Liver (tissue), 9 donors: ENCODE results near the gene ARHGEF16. TPM values are rescaled to one million over a fixed set of nuclear protein-coding genes. Genes with fewer than 3 reads are reported as not detected.
A peak's percentile ranks its signal among the peaks of the same experiment; 100 is the strongest.

Experiments used
- DNase-seq: peaks from one replicate; pipeline ENCODE4 v3.0.0-alpha.2; 2017; ENCODE audit warnings: low spot score
- H3K27ac ChIP-seq, 2 donors: one replicate each; pipeline ENCODE4 v1.7.0; 2013; ENCODE audit warnings: inconsistent platforms in 2 of 2, low read length in 2 of 2, control low read depth in 1 of 2, low read depth in 1 of 2, mild to moderate bottlenecking in 1 of 2
- H3K27me3 ChIP-seq, 4 donors: one replicate each; pipeline versions ENCODE4 v1.6.1 to v1.7.0; 2013; ENCODE audit warnings: low read length in 3 of 4, inconsistent platforms in 1 of 4, mild to moderate bottlenecking in 1 of 4, moderate library complexity in 1 of 4; ENCODE audit not compliant: control insufficient read depth in 4 of 4, insufficient read depth in 4 of 4
- H3K36me3 ChIP-seq, 4 donors: one replicate each; pipeline versions ENCODE4 v1.6.1 to v1.7.0; 2013; ENCODE audit warnings: low read length in 3 of 4, mild to moderate bottlenecking in 3 of 4, low read depth in 1 of 4, moderate library complexity in 1 of 4; ENCODE audit not compliant: control insufficient read depth in 4 of 4, insufficient read depth in 3 of 4
- H3K4me1 ChIP-seq, 4 donors: one replicate each; pipeline versions ENCODE4 v1.6.1 to v1.7.0; 2013; ENCODE audit warnings: low read length in 3 of 4, mild to moderate bottlenecking in 3 of 4, moderate library complexity in 1 of 4; ENCODE audit not compliant: control insufficient read depth in 4 of 4, insufficient read depth in 4 of 4
- H3K4me3 ChIP-seq, 3 donors: one replicate each; pipeline versions ENCODE4 v1.6.1 to v1.7.0; 2013; ENCODE audit warnings: low read length in 3 of 3, control low read depth in 1 of 3, low read depth in 1 of 3, mild to moderate bottlenecking in 1 of 3
- H3K9ac ChIP-seq, 2 donors: one replicate each; pipeline ENCODE4 v1.7.0; 2013; ENCODE audit warnings: low read length in 2 of 2, mild to moderate bottlenecking in 2 of 2, moderate library complexity in 2 of 2, control low read depth in 1 of 2, low read depth in 1 of 2
- H3K9me3 ChIP-seq, 4 donors: one replicate each; pipeline versions ENCODE4 v1.6.1 to v1.7.0; 2013; ENCODE audit warnings: low read length in 3 of 4; ENCODE audit not compliant: control insufficient read depth in 4 of 4
- ATF3 ChIP-seq: IDR thresholded peaks from 2 replicates; pipeline ENCODE4 v1.6.1; 2016; ENCODE audit warnings: antibody characterized with exemption
- CTCF ChIP-seq: fragments of 150-350 bp; IDR thresholded peaks from 2 replicates; pipeline ENCODE4 v1.5.1; 2017; ENCODE audit warnings: improper control_type of control experiment, low read depth, low read length; ENCODE audit not compliant: missing input control
- EGR1 ChIP-seq, 2 donors: IDR thresholded peaks; 2 replicates each; pipeline ENCODE4 v1.6.1; 2016 to 2018; ENCODE audit warnings: antibody characterized with exemption in 2 of 2, low read depth in 2 of 2
- FOXA1 ChIP-seq: IDR thresholded peaks from 2 replicates; pipeline ENCODE4 v1.6.1; 2016; ENCODE audit warnings: antibody characterized with exemption
- FOXA2 ChIP-seq: IDR thresholded peaks from 2 replicates; pipeline ENCODE4 v1.6.1; 2016; ENCODE audit warnings: antibody characterized with exemption
- GABPA ChIP-seq, 2 donors: IDR thresholded peaks in 1 of 2; conservative IDR thresholded peaks in 1 of 2; 2 replicates each; pipeline ENCODE4 v1.6.1; 2016; ENCODE audit warnings: antibody characterized with exemption in 2 of 2, mild to moderate bottlenecking in 1 of 2, moderate library complexity in 1 of 2
- HNF4A ChIP-seq, 2 donors: conservative IDR thresholded peaks; 2 replicates each; pipeline ENCODE4 v1.6.1; 2016; ENCODE audit warnings: antibody characterized with exemption in 2 of 2, mild to moderate bottlenecking in 2 of 2
- HNF4G ChIP-seq: IDR thresholded peaks from 2 replicates; pipeline ENCODE4 v1.6.1; 2016; ENCODE audit warnings: antibody characterized with exemption
- JUND ChIP-seq, 2 donors: IDR thresholded peaks; 2 replicates each; pipeline ENCODE4 v1.6.1; 2016; ENCODE audit warnings: antibody characterized with exemption in 2 of 2
- MAX ChIP-seq: IDR thresholded peaks from 2 replicates; pipeline ENCODE4 v1.6.1; 2016; ENCODE audit warnings: antibody characterized with exemption
- NR2F2 ChIP-seq: IDR thresholded peaks from 2 replicates; pipeline ENCODE4 v1.6.1; 2016; ENCODE audit warnings: antibody characterized with exemption
- RAD21 ChIP-seq, 2 donors: IDR thresholded peaks; 2 replicates each; pipeline ENCODE4 v1.6.1; 2016; ENCODE audit warnings: antibody characterized with exemption in 2 of 2, mild to moderate bottlenecking in 2 of 2
- REST ChIP-seq: IDR thresholded peaks from 2 replicates; pipeline ENCODE4 v1.6.1; 2016; ENCODE audit warnings: antibody characterized with exemption, mild to moderate bottlenecking
- RXRA ChIP-seq, 2 donors: IDR thresholded peaks; 2 replicates each; pipeline ENCODE4 v1.6.1; 2017 to 2018; ENCODE audit warnings: antibody characterized with exemption in 2 of 2, mild to moderate bottlenecking in 1 of 2
- SP1 ChIP-seq: IDR thresholded peaks from 2 replicates; pipeline ENCODE4 v1.6.1; 2018; ENCODE audit warnings: antibody characterized with exemption, mild to moderate bottlenecking
- TAF1 ChIP-seq: conservative IDR thresholded peaks from 2 replicates; pipeline ENCODE4 v1.6.1; 2016; ENCODE audit warnings: antibody characterized with exemption, mild to moderate bottlenecking
- YY1 ChIP-seq: IDR thresholded peaks from 2 replicates; pipeline ENCODE4 v1.6.1; 2016; ENCODE audit warnings: antibody characterized with exemption, mild to moderate bottlenecking
- ZBTB33 ChIP-seq: IDR thresholded peaks from 2 replicates; pipeline ENCODE4 v1.6.1; 2016; ENCODE audit warnings: antibody characterized with exemption
- WGBS: extraction: QIAGEN DNeasy Blood & Tissue Kit; methylation state at CpG from one replicate; pipeline ENCODE4 v1.1.7; 2013; 5-methylcytosine and 5-hydroxymethylcytosine counted together
- polyA plus RNA-seq, 2 donors: library from polyadenylated mRNA; stranded (reverse) in 1 of 2; unstranded in 1 of 2; fragments of 200-250 nt in 1 of 2; fragments of >200 nt in 1 of 2; fragmentation: Nextera tagmentation in 1 of 2; extraction: Ambion mirVana in 1 of 2; gene quantifications; one replicate each; pipeline versions ENCODE4 v1.2.1 to v1.2.3, GENCODE V29; 2013 to 2015
- total RNA-seq, 2 donors: library from RNA; depleted of rRNA; stranded (reverse); fragments of >200 nt; gene quantifications; one replicate each; pipeline ENCODE4 v1.2.3, GENCODE V29; 2014
- donor health status: healthy.
- donor health status: healthy.
- donor health status: healthy.
- donor health status: healthy.
- donor health status: healthy.

ARHGEF16 gene
- total and polyA plus RNA-seq, 4 donors = 0.65 to 5.6 (median 2.8) TPM

GRCh38 chr1:3483801-3484444, 29.5 kb downstream of the ARHGEF16 start:
- 28% methylated on average over 31 of the region's 31 CpGs for WGBS
- TF ChIP-seq RAD21 (IDR thresholded peaks at IDR 0.05) = peak; percentile 75 to 85
- no peak for TF ChIP-seq RXRA (IDR thresholded peaks at IDR 0.05)
- TF ChIP-seq CTCF = peak; percentile 84
- no peak for TF ChIP-seq GABPA (IDR thresholded peaks at IDR 0.05 in 1 of 2, conservative IDR thresholded peaks at IDR 0.05 in 1 of 2)
- no peak for TF ChIP-seq ATF3
- TF ChIP-seq FOXA2 = no peak
- no peak overlapping the region for H3K27ac ChIP-seq
- H3K4me3 ChIP-seq = no peak overlapping the region
- no peaks in the 10 kb centered on the region for H3K27me3 ChIP-seq
- DNase-seq = peak; percentile 67
- no peaks in the 10 kb centered on the region for H3K36me3 ChIP-seq
- H3K4me1 ChIP-seq = peaks cover 0 to 9% (median 6%) of the 10 kb centered on the region in 4 donors
- no peak overlapping the region for H3K9ac ChIP-seq
- no peaks in the 10 kb centered on the region for H3K9me3 ChIP-seq

- TF ChIP-seq JUND (IDR thresholded peaks at IDR 0.05) (no peak), HNF4A (conservative IDR thresholded peaks at IDR 0.05) (no peak), REST (no peak), HNF4G (no peak), TAF1 (no peak), YY1 (no peak), RXRA (IDR thresholded peaks at IDR 0.05) (no peak), NR2F2 (no peak), ZBTB33 (no peak), FOXA2 (no peak), GABPA (IDR thresholded peaks at IDR 0.05 in 1 of 2, conservative IDR thresholded peaks at IDR 0.05 in 1 of 2) (no peak), ATF3 (no peak), SP1 (no peak), CTCF (no peak), RAD21 (IDR thresholded peaks at IDR 0.05) (no peak), EGR1 (IDR thresholded peaks at IDR 0.05; ENCODE audit: low read depth in 2 of 2) (no peak), MAX (no peak), FOXA1 (no peak)
- whole genome bisulfite sequencing = 91% methylated on average over 14 of the region's 14 CpGs
- Histone ChIP-seq H3K27ac (no peak overlapping the region), H3K27me3 (no peaks in the 10 kb centered on the region), H3K9me3 (no peaks in the 10 kb centered on the region), H3K4me3 (no peak overlapping the region), H3K36me3 (no peaks in the 10 kb centered on the region), H3K4me1 (peaks cover 0 to 8% (median 4%) of the 10 kb centered on the region in 4 donors), H3K9ac (no peak overlapping the region)
- DNase-seq = no peak
These were observed 30.6 kb downstream of the ARHGEF16 start for GRCh38 chr1:3485016-3485415.
